Cardiac ventricle fibroblast (primary cell): ENCODE results near the gene PRAMEF10. TPM values are rescaled to one million over a fixed set of nuclear protein-coding genes. Genes with fewer than 3 reads are reported as not detected.

Experiments
- total RNA-seq: library from RNA; depleted of rRNA; stranded (reverse); fragments of >200 nt; gene quantifications from 2 replicates; pipeline ENCODE4 v1.2.3, GENCODE V29; 2015

PRAMEF10 gene
- not detected in 2 replicates for total RNA-seq

GRCh38 chr1:12898170-12898569, at the start of gene PRAMEF10:
Gene PRAMEF10 (minus strand): TSS chr1:12898270. CDS start chr1:12895847, 2,423 bp downstream.

DNA sequence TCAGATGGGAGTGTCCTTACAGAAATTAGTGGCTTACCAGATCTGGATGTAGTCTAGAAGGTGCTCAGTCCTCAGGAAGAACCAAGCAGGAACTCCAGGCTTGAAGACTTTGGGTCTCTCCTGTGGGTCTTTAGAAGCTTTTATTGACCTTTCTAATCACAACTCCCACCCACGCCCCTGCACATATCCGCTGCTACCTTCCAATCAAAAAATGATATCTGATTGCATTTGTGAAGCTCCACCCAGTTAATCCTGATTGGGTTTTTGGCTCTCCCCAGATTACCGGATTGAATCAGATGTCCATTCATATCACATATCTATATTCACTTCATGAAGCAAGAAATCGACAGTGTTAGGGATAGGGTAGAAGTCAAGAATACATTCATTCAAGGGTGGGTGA, 49.4 kb upstream of the PRAMEF10 start, which contains the start of gene PRAMEF6:
TSS of gene PRAMEF6 (minus strand) at position 101 of the 400 bp plus-strand sequence. CDS start 5,062 bp downstream, outside the sequence.

GRCh38 chr1:12916310-12916709, 18.2 kb upstream of the PRAMEF10 start, which contains the start of gene PRAMEF7:
Gene PRAMEF7 (plus strand): TSS chr1:12916610. CDS start chr1:12917693, 1,083 bp downstream.

GRCh38 chr1:12886101-12886500, 12.0 kb downstream of the PRAMEF10 start, which contains the start of gene PRAMEF4:
Gene PRAMEF4 (minus strand): TSS chr1:12886201. CDS start chr1:12883394, 2,807 bp downstream.

GRCh38 chr1:12856786-12857185, 41.3 kb downstream of the PRAMEF10 start, which contains the start of gene PRAMEF2:
Gene PRAMEF2 (plus strand): TSS chr1:12857086. CDS start chr1:12859010, 1,924 bp downstream.

GRCh38 chr1:12848620-12849019, 49.5 kb downstream of the PRAMEF10 start, which contains the start of gene HNRNPCL1:
Gene HNRNPCL1 (minus strand): TSS chr1:12848720. CDS start chr1:12848289, 431 bp downstream.

Other genes with a start within 250 kb of the PRAMEF10 start
- gene AADACL3, start 182.2 kb downstream of the PRAMEF10 start, total RNA-seq, result not detected in 2 replicates
- not detected in 2 replicates for gene CFAP107, start 152.1 kb downstream of the PRAMEF10 start, total RNA-seq
- gene PRAMEF12, start 124.5 kb downstream of the PRAMEF10 start, total RNA-seq, result not detected in 2 replicates
- gene PRAMEF1, start 106.9 kb downstream of the PRAMEF10 start, total RNA-seq, result not detected in 2 replicates
- gene PRAMEF11, start 66.9 kb downstream of the PRAMEF10 start, total RNA-seq, result not detected in 2 replicates
- not detected in 2 replicates for gene HNRNPCL1, start 49.5 kb downstream of the PRAMEF10 start, total RNA-seq
- not detected in 2 replicates for gene PRAMEF2, start 41.2 kb downstream of the PRAMEF10 start, total RNA-seq
- not detected in 2 replicates for gene PRAMEF4, start 12.1 kb downstream of the PRAMEF10 start, total RNA-seq
- gene PRAMEF7, start 18.3 kb upstream of the PRAMEF10 start, total RNA-seq, result not detected in 2 replicates
- gene PRAMEF6, start 49.3 kb upstream of the PRAMEF10 start, total RNA-seq, result not detected in 2 replicates
- not detected in 2 replicates for gene PRAMEF27, start 158.3 kb upstream of the PRAMEF10 start, total RNA-seq
- gene HNRNPCL3, start 162.5 kb upstream of the PRAMEF10 start, total RNA-seq, result not detected in 2 replicates
- gene PRAMEF25, start 172.5 kb upstream of the PRAMEF10 start, total RNA-seq, result not detected in 2 replicates
- gene HNRNPCL2, start 218.6 kb upstream of the PRAMEF10 start, total RNA-seq, result not detected in 2 replicates